Caco-2 (cell line): ENCODE measurements around the gene STK17A. TPM values are rescaled to one million over a fixed set of nuclear protein-coding genes. Genes with fewer than 3 reads are reported as not detected.

Experiments
- BruUV-seq: library from RNA; stranded (reverse); fragments of 400-500 nt; replicated peaks from 2 replicates; lab custom pipeline; 2021; lab: Mats Ljungman, UMichigan
- CTCF ChIA-PET: fragments of 300-600 bp; sonication (Branson Sonifier 250); formaldehyde crosslinking; loops from one replicate; lab custom pipeline; 2022; ENCODE audit warnings: antibody characterized with exemption; lab: Charles Lee
- POLR2A ChIA-PET: fragments of 300-600 bp; sonication (Branson Sonifier 250); formaldehyde crosslinking; loops from one replicate; lab custom pipeline; 2022; ENCODE audit warnings: antibody characterized with exemption; lab: Charles Lee
- DNase-seq, 2 experiments: peaks; one replicate each; pipeline versions ENCODE4 v3.0.0 to v3.0.0-alpha.2; 2020 to 2022
- H3K27me3 ChIP-seq: replicated peaks from 2 replicates; pipeline ENCODE4 v1.6.0; 2011; ENCODE audit warnings: low read length; ENCODE audit not compliant: control insufficient read depth, insufficient read depth
- H3K36me3 ChIP-seq: 2 replicates; pipeline ENCODE4 v1.5.1; 2011; ENCODE audit warnings: low read length; ENCODE audit not compliant: control insufficient read depth, insufficient read depth
- H3K4me1 ChIP-seq: fragments of 250-450 bp; sonication (Bioruptor Pico); 2 replicates; pipeline ENCODE4 v1.5.1; 2020; ENCODE audit warnings: mild to moderate bottlenecking
- H3K4me3 ChIP-seq: 2 replicates; pipeline ENCODE4 v1.5.1; 2011; ENCODE audit warnings: low read depth, mild to moderate bottlenecking, control low read depth, low read length
- H3K9me3 ChIP-seq: fragments of 250-450 bp; sonication (Bioruptor Pico); 2 replicates; pipeline ENCODE4 v1.5.1; 2020; ENCODE audit warnings: mild to moderate bottlenecking, moderate library complexity
- H3K27ac Mint-ChIP-seq: one replicate; pipeline ENCODE4 v1.8.0; 2022; ENCODE audit warnings: mixed read lengths; ENCODE audit not compliant: unreplicated experiment
- H3K27me3 Mint-ChIP-seq: one replicate; pipeline ENCODE4 v1.8.0; 2022; ENCODE audit warnings: mixed read lengths; ENCODE audit not compliant: insufficient read depth, unreplicated experiment
- H3K36me3 Mint-ChIP-seq: one replicate; pipeline ENCODE4 v1.8.0; 2022; ENCODE audit warnings: mild to moderate bottlenecking, mixed read lengths; ENCODE audit not compliant: insufficient read depth, unreplicated experiment
- H3K4me1 Mint-ChIP-seq: one replicate; pipeline ENCODE4 v1.8.0; 2022; ENCODE audit warnings: low read depth, mixed read lengths; ENCODE audit not compliant: unreplicated experiment
- H3K4me3 Mint-ChIP-seq: one replicate; pipeline ENCODE4 v1.8.0; 2022; ENCODE audit warnings: mild to moderate bottlenecking, moderate library complexity, mixed read lengths; ENCODE audit not compliant: unreplicated experiment
- H3K9me3 Mint-ChIP-seq: one replicate; pipeline ENCODE4 v1.8.0; 2022; ENCODE audit warnings: mixed read lengths; ENCODE audit not compliant: unreplicated experiment
- intact Hi-C: fragments of 100-400 bp; cut with micrococcal nuclease; formaldehyde crosslinking; loops from one replicate; pipeline ENCODE4 v1.10.0; 2022; ENCODE audit not compliant: unreplicated experiment
- total RNA-seq: library from RNA; stranded (reverse); gene quantifications from 2 replicates; pipeline ENCODE4 v1.2.3, GENCODE V29; 2022
- TF ChIP-seq, protein P1 (sequence below), 2 experiments: fragments of 200-600 bp in 1 of 2; IDR thresholded peaks; 1 replicate in 1 of 2; 2 replicates in 1 of 2; pipeline versions ENCODE4 v1.5.1 to v1.8.0; 2011 to 2022; ENCODE audit warnings: antibody characterized with exemption in 1 of 2, control low read depth in 1 of 2, inconsistent platforms in 1 of 2, low read depth in 1 of 2, low read length in 1 of 2, mild to moderate bottlenecking in 1 of 2, moderate library complexity in 1 of 2; ENCODE audit not compliant: insufficient read depth in 1 of 2, severe bottlenecking in 1 of 2, unreplicated experiment in 1 of 2

STK17A gene
- total RNA-seq, 1 experiment from 2014 or later: 19.6 TPM

DNA sequence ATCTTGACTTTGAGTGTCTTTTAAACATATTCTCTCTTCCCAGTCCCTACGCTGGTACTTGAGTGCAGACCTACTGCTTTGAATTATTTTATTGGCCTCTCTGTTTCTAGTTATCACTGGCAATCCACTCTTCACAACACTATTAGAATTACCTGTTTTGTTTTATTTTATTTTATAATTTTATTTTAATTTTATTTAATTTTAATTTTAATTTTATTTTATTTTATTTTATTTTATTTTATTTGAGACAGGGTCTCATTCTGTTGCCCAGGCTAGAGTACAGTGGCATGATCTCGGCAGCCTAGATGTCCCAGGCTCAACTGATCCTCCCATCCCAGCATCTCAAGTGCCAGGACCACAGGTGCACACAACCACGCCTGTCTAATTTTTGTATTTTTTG, 6.8 kb downstream of the STK17A start:
- CTCF ChIA-PET: no interaction called here
- intact Hi-C loops: no loop called here
- Histone ChIP-seq H3K36me3 (no peaks in the 10 kb centered on the region), H3K4me1 (peaks cover 20% of the 10 kb centered on the region), H3K4me3 (no peak overlapping the region), H3K27me3 (no peaks in the 10 kb centered on the region), H3K9me3 (no peaks in the 10 kb centered on the region)
- Mint-ChIP-seq H3K36me3 (no peaks in the 10 kb centered on the region), H3K4me3 (no peak overlapping the region), H3K27ac (no peak overlapping the region), H3K27me3 (no peaks in the 10 kb centered on the region), H3K4me1 (peaks cover 10% of the 10 kb centered on the region), H3K9me3 (no peaks in the 10 kb centered on the region)
- DNase-seq: no peak
- BruUV-seq: no TSS peak
- TF ChIP-seq, protein P1, sequence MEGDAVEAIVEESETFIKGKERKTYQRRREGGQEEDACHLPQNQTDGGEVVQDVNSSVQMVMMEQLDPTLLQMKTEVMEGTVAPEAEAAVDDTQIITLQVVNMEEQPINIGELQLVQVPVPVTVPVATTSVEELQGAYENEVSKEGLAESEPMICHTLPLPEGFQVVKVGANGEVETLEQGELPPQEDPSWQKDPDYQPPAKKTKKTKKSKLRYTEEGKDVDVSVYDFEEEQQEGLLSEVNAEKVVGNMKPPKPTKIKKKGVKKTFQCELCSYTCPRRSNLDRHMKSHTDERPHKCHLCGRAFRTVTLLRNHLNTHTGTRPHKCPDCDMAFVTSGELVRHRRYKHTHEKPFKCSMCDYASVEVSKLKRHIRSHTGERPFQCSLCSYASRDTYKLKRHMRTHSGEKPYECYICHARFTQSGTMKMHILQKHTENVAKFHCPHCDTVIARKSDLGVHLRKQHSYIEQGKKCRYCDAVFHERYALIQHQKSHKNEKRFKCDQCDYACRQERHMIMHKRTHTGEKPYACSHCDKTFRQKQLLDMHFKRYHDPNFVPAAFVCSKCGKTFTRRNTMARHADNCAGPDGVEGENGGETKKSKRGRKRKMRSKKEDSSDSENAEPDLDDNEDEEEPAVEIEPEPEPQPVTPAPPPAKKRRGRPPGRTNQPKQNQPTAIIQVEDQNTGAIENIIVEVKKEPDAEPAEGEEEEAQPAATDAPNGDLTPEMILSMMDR (IDR thresholded peaks at IDR 0.05; ENCODE audit: insufficient read depth in 1 of 2, low read depth in 1 of 2, low read length in 1 of 2, severe bottlenecking in 1 of 2, unreplicated experiment in 1 of 2): no peak
- POLR2A ChIA-PET: no interaction called here

DNA sequence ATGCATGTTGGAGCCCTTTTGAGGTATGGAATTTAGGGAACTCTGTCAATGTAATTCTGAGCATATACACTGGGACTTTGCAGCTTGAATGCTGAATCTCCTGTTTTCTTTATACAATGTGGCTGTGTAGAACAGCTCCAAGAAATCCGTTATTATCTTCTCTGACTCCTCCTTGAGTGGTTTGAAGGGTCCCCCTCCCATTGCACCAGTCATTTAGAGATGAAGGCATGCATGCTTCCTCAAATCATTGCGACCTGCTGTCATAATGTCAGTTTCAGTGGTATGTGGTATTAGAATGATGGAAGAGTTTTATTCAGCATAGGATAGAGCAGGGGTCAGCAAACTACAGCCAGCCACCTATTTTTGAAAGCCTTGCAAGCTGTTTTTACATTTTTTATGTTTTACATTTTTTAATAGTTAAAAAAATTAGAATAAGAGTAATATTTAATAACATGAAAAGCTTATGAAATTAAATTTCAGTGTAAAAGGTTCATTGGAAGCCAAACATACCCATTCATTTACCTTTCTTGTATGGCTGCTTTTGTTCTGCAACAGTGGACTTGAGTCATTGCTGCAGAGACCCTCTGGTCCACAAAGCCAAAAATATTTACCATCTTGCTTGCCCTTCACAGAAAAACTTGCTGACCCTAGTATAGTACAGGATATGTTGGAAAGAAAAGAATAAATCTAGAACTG, 8.1 kb downstream of the STK17A start:
- no peaks in the 10 kb centered on the region for H3K27me3 ChIP-seq
- TF ChIP-seq, protein P1 (IDR thresholded peaks at IDR 0.05; ENCODE audit: insufficient read depth in 1 of 2, low read depth in 1 of 2, low read length in 1 of 2, severe bottlenecking in 1 of 2, unreplicated experiment in 1 of 2): no peak
- no peaks in the 10 kb centered on the region for H3K9me3 ChIP-seq
- no peak overlapping the region for H3K4me3 ChIP-seq
- DNase-seq: no peak
- peaks cover 10% of the 10 kb centered on the region for H3K4me1 ChIP-seq
- H3K27ac Mint-ChIP-seq: no peak overlapping the region
- ChIA-PET CTCF (interaction anchor here (1.0 kb wide), 1 partner anchor 8 kb away, joined by 4 read pairs; the partner anchor contains the start of gene STK17A), POLR2A (no interaction called here)
- H3K4me3 Mint-ChIP-seq: no peak overlapping the region
- no peaks in the 10 kb centered on the region for H3K9me3 Mint-ChIP-seq
- BruUV-seq: no TSS peak
- intact Hi-C loops: no loop called here
- peaks cover 10% of the 10 kb centered on the region for H3K4me1 Mint-ChIP-seq
- H3K36me3 ChIP-seq: no peaks in the 10 kb centered on the region
- H3K27me3 Mint-ChIP-seq: no peaks in the 10 kb centered on the region
- H3K36me3 Mint-ChIP-seq: no peaks in the 10 kb centered on the region

DNA sequence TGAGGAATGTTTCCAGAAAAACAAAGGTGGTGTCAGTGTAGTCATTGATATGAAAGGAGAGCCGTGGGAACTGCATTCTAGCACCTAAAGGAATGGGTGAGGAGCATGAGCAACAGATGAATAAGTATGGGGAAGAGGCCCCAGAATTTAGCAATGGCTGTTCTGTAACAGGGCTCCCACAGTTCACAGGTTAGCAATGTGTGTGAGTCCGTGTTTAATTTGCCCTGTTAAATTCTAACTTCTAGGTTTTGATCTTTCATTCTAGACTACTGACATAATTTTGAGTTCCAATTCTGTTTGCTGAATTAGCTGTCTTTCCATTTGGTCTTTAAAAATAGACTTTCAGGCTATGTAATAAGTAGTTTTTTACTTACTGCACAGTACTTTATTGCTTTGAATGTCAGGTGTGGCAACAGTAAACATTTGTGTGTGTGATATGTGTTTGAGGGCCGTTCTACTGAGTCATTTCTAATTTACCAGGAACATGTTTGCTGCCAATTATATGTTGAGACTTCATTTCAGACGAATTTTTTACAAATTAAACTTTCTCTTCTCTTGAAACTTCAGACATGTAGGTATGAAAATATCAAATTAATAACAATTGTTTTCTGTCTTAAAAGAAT, 8.8 kb downstream of the STK17A start:
- H3K27me3 ChIP-seq: no peaks in the 10 kb centered on the region
- intact Hi-C loops: no loop called here
- no peaks in the 10 kb centered on the region for H3K9me3 Mint-ChIP-seq
- no TSS peak for BruUV-seq
- no peaks in the 10 kb centered on the region for H3K36me3 Mint-ChIP-seq
- no peaks in the 10 kb centered on the region for H3K27me3 Mint-ChIP-seq
- ChIA-PET POLR2A (no interaction called here), CTCF (no interaction called here)
- no peak for DNase-seq
- peaks cover 10% of the 10 kb centered on the region for H3K4me1 Mint-ChIP-seq
- H3K9me3 ChIP-seq: no peaks in the 10 kb centered on the region
- H3K27ac Mint-ChIP-seq: no peak overlapping the region
- peaks cover 5% of the 10 kb centered on the region; the same call in 1 of the 2 replicates for H3K4me1 ChIP-seq
- no peak overlapping the region for H3K4me3 Mint-ChIP-seq
- TF ChIP-seq, protein P1 (IDR thresholded peaks at IDR 0.05; ENCODE audit: insufficient read depth in 1 of 2, low read depth in 1 of 2, low read length in 1 of 2, severe bottlenecking in 1 of 2, unreplicated experiment in 1 of 2): no peak
- H3K4me3 ChIP-seq: no peak overlapping the region
- H3K36me3 ChIP-seq: no peaks in the 10 kb centered on the region
